ENCODE results near the gene CBLB. TPM values are rescaled to one million over a fixed set of nuclear protein-coding genes. Genes with fewer than 3 reads are reported as not detected.

CBLB gene
- total RNA-seq, 1 donor from 2014 or later: 45.9 TPM

GRCh38 chr3:105832644-105833043 lies 36.2 kb downstream of the CBLB start:
- no peak overlapping the region for H3K4me3 Mint-ChIP-seq (ENCODE audit: unreplicated experiment)
- TF ChIP-seq EZH2 (IDR thresholded peaks at IDR 0.05; ENCODE audit: insufficient read depth, low read length) (no peak), CTCF (IDR thresholded peaks at IDR 0.05; ENCODE audit: insufficient read depth, low read depth, low read length) (no peak)
- peaks cover 2% of the 10 kb centered on the region for H3K36me3 Mint-ChIP-seq (ENCODE audit: low read depth, unreplicated experiment)
- H4K20me1 ChIP-seq (ENCODE audit: insufficient read depth, low read length): no peaks in the 10 kb centered on the region
- no peak overlapping the region for H2AFZ ChIP-seq (ENCODE audit: low read depth, low read length)
- no peak overlapping the region for H3K27ac Mint-ChIP-seq (ENCODE audit: unreplicated experiment)
- DNase-seq (ENCODE audit: low read depth): no peak
- no peaks in the 10 kb centered on the region for H3K27me3 ChIP-seq (ENCODE audit: insufficient read depth, low read length)
- no peaks in the 10 kb centered on the region for H3K9me3 ChIP-seq (ENCODE audit: insufficient read depth, low read depth, low read length)
- H3K4me1 ChIP-seq (ENCODE audit: insufficient read depth, low read length): peaks cover 25% of the 10 kb centered on the region
- H3K9ac ChIP-seq (ENCODE audit: low read length): no peak overlapping the region
- no peak overlapping the region for H3K4me3 ChIP-seq (ENCODE audit: insufficient read depth, low read depth, low read length)
- no peaks in the 10 kb centered on the region for H3K9me3 Mint-ChIP-seq (ENCODE audit: unreplicated experiment)
- H3K79me2 ChIP-seq (ENCODE audit: insufficient read depth, low read length): peaks cover 51% of the 10 kb centered on the region
- no peak for FAIRE-seq
- H3K4me2 ChIP-seq (ENCODE audit: low read length): no peak overlapping the region
- H3K27ac ChIP-seq (ENCODE audit: low read depth, low read length): no peak overlapping the region
- H3K4me1 Mint-ChIP-seq (ENCODE audit: low read depth, unreplicated experiment): peaks cover 31% of the 10 kb centered on the region
- H3K36me3 ChIP-seq (ENCODE audit: insufficient read depth, low read length): peaks cover 2% of the 10 kb centered on the region
- no peaks in the 10 kb centered on the region for H3K27me3 Mint-ChIP-seq (ENCODE audit: low read depth, unreplicated experiment)

GRCh38 chr3:105830836-105831235 lies 38.0 kb downstream of the CBLB start:
- Mint-ChIP-seq H3K36me3 (ENCODE audit: low read depth, unreplicated experiment) (no peaks in the 10 kb centered on the region), H3K9me3 (ENCODE audit: unreplicated experiment) (peaks cover 2% of the 10 kb centered on the region), H3K4me3 (ENCODE audit: unreplicated experiment) (no peak overlapping the region), H3K27me3 (ENCODE audit: low read depth, unreplicated experiment) (no peaks in the 10 kb centered on the region), H3K4me1 (ENCODE audit: low read depth, unreplicated experiment) (peaks cover 31% of the 10 kb centered on the region), H3K27ac (ENCODE audit: unreplicated experiment) (no peak overlapping the region)
- Histone ChIP-seq H3K4me2 (ENCODE audit: low read length) (no peak overlapping the region), H4K20me1 (ENCODE audit: insufficient read depth, low read length) (no peaks in the 10 kb centered on the region), H3K9ac (ENCODE audit: low read length) (no peak overlapping the region), H3K79me2 (ENCODE audit: insufficient read depth, low read length) (peaks cover 64% of the 10 kb centered on the region), H3K36me3 (ENCODE audit: insufficient read depth, low read length) (peaks cover 2% of the 10 kb centered on the region), H3K27me3 (ENCODE audit: insufficient read depth, low read length) (no peaks in the 10 kb centered on the region), H3K4me3 (ENCODE audit: insufficient read depth, low read depth, low read length) (no peak overlapping the region), H2AFZ (ENCODE audit: low read depth, low read length) (no peak overlapping the region), H3K9me3 (ENCODE audit: insufficient read depth, low read depth, low read length) (no peaks in the 10 kb centered on the region), H3K27ac (ENCODE audit: low read depth, low read length) (no peak overlapping the region), H3K4me1 (ENCODE audit: insufficient read depth, low read length) (peaks cover 10% of the 10 kb centered on the region)
- FAIRE-seq (no peak), DNase-seq (ENCODE audit: low read depth) (no peak)
- no peak for TF ChIP-seq EZH2 (IDR thresholded peaks at IDR 0.05; ENCODE audit: insufficient read depth, low read length)
- no peak for TF ChIP-seq CTCF (IDR thresholded peaks at IDR 0.05; ENCODE audit: insufficient read depth, low read depth, low read length)

GRCh38 chr3:105829871-105830622 lies 38.8 kb downstream of the CBLB start:
- peaks cover 27% of the 10 kb centered on the region for H3K4me1 Mint-ChIP-seq (ENCODE audit: low read depth, unreplicated experiment)
- FAIRE-seq (no peak), DNase-seq (ENCODE audit: low read depth) (peak; percentile 53)

More at GRCh38 chr3:105829871-105830622, 38.8 kb downstream of the CBLB start:
- H3K9me3 ChIP-seq (ENCODE audit: insufficient read depth, low read depth, low read length): no peaks in the 10 kb centered on the region
- no peaks in the 10 kb centered on the region for H4K20me1 ChIP-seq (ENCODE audit: insufficient read depth, low read length)
- no peaks in the 10 kb centered on the region for H3K27me3 ChIP-seq (ENCODE audit: insufficient read depth, low read length)
- Mint-ChIP-seq H3K36me3 (ENCODE audit: low read depth, unreplicated experiment) (peaks cover 2% of the 10 kb centered on the region), H3K27ac (ENCODE audit: unreplicated experiment) (peak overlapping the region; percentile 22), H3K9me3 (ENCODE audit: unreplicated experiment) (peaks cover 2% of the 10 kb centered on the region), H3K4me3 (ENCODE audit: unreplicated experiment) (no peak overlapping the region), H3K27me3 (ENCODE audit: low read depth, unreplicated experiment) (no peaks in the 10 kb centered on the region)
- peaks cover 68% of the 10 kb centered on the region for H3K79me2 ChIP-seq (ENCODE audit: insufficient read depth, low read length)
- H3K4me1 ChIP-seq (ENCODE audit: insufficient read depth, low read length): peaks cover 6% of the 10 kb centered on the region
- TF ChIP-seq EZH2 (IDR thresholded peaks at IDR 0.05; ENCODE audit: insufficient read depth, low read length) (no peak), CTCF (IDR thresholded peaks at IDR 0.05; ENCODE audit: insufficient read depth, low read depth, low read length) (no peak)
- H3K36me3 ChIP-seq (ENCODE audit: insufficient read depth, low read length): peaks cover 2% of the 10 kb centered on the region
- no peak overlapping the region for H3K4me3 ChIP-seq (ENCODE audit: insufficient read depth, low read depth, low read length)
- no peak overlapping the region for H2AFZ ChIP-seq (ENCODE audit: low read depth, low read length)
- H3K9ac ChIP-seq (ENCODE audit: low read length): no peak overlapping the region
- no peak overlapping the region for H3K4me2 ChIP-seq (ENCODE audit: low read length)
- H3K27ac ChIP-seq (ENCODE audit: low read depth, low read length): peak overlapping the region; percentile 38

All from astrocyte (in vitro differentiated cells and primary cell).